Upper lobe of left lung (tissue), 4 donors: Measurements from ENCODE around the gene SULT1A1.
"Not testable (repeated sequence)": the region's sequence is repeated elsewhere in the genome, so short reads cannot be mapped to it uniquely, and the experiment has no call there.

Experiments
- CTCF ChIP-seq, 6 experiments: fragments of 450-650 bp in 4 of 6; fragments of 200-600 bp in 2 of 6; sonication (generic) in 2 of 6; IDR thresholded peaks; one replicate each; pipeline ENCODE4 v1.5.1; 2016 to 2019; ENCODE audit warnings: antibody characterized with exemption in 6 of 6
- EP300 ChIP-seq, 4 donors: sonication (generic); formaldehyde crosslinking; IDR thresholded peaks; one replicate each; pipeline ENCODE4 v1.5.1; 2017; ENCODE audit warnings: antibody characterized with exemption in 4 of 4, control low read depth in 2 of 4
- POLR2A ChIP-seq, 4 donors: fragments of 450-650 bp; IDR thresholded peaks; one replicate each; pipeline ENCODE4 v1.5.1; 2016 to 2017; ENCODE audit warnings: antibody characterized with exemption in 4 of 4, mild to moderate bottlenecking in 2 of 4
- POLR2AphosphoS5 ChIP-seq, 2 donors: sonication (generic); formaldehyde crosslinking; IDR thresholded peaks; one replicate each; pipeline ENCODE4 v1.5.1; 2017; ENCODE audit warnings: antibody characterized with exemption in 2 of 2

DNA sequence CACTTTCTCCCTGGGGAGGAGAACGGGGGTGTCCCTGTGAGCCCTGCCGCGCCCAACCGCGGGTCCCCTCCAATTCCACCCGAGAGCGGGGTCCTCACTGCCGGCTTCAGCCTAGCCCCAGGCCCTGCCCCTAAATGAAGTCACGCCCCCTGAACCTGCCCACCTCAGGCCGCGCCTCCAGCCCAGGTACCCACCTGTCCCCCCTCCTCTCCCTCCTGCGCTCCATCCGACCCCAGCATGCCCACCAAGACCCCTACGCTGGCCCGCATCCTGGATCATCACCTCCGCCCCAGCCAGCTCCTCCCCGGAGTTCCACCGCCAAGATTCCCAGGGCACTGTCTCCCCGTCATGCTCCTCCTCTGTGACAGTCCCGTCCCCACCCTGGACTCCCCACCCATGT is 8.9 kb downstream of the SULT1A1 start:
- not testable (repeated sequence) for TF ChIP-seq CTCF, POLR2AphosphoS5, POLR2A, EP300 (IDR thresholded peaks at IDR 0.05)
